Measurements from ENCODE around the gene CEP97.
A peak's percentile ranks its signal among the peaks of the same experiment; 100 is the strongest.
"Not testable (repeated sequence)": the region's sequence is repeated elsewhere in the genome, so short reads cannot be mapped to it uniquely, and the experiment has no call there.

CEP97 gene

DNA sequence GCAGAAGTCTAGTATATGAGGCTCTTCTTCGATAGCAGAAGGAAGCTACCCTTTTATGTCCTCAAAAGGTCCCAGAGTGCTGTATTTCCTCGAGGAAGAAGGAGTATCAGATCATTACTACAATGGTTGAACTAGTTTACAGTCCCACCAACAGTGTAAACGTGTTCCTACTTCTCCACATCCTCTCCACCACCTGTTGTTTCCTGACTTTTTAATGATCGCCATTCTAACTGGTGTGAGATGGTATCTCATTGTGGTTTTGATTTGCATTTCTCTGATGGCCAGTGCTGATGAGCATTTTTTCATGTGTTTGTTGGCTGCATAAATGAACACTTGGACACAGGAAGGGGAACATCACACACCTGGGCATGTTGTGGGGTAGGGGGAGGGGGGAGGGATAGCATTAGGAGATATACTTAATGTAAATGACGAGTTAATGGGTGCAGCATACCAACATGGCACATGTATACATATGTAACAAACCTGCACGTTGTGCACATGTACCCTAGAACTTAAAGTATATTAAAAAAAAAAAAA, 53.4 kb downstream of the CEP97 start:
- not testable (repeated sequence) for DNase-seq

DNA sequence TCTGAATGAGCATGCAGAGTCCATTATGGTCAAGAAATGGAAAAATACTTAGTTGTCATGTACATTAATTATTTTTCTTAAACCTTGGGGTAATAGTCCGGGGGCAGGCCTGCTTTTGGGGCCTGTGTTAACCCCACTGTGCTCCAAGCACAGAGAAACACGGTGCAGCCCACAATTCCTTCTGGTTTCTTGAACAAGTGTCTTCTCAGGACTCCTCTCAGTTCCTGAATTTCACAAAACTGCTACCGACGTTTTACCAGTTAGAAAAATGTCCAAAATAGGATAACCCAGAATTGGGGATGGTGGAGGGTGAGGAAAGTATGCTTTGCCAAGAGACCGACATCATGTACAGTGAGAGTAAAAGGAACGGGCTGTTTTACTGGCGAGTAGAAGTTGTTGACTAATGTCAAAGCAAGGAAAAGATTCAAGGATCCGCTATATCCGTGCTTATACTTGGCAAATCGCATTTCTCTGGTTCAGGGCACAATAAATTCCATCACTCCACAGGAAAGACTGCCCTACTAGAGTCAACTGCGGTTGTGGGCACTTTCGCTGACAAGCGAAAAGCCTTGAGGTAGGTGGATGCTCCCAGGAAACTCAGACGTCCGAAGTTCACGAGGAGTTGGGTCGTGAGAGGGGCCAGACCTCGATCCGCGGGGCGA, 54.1 kb downstream of the CEP97 start:
- no peak for DNase-seq

DNA sequence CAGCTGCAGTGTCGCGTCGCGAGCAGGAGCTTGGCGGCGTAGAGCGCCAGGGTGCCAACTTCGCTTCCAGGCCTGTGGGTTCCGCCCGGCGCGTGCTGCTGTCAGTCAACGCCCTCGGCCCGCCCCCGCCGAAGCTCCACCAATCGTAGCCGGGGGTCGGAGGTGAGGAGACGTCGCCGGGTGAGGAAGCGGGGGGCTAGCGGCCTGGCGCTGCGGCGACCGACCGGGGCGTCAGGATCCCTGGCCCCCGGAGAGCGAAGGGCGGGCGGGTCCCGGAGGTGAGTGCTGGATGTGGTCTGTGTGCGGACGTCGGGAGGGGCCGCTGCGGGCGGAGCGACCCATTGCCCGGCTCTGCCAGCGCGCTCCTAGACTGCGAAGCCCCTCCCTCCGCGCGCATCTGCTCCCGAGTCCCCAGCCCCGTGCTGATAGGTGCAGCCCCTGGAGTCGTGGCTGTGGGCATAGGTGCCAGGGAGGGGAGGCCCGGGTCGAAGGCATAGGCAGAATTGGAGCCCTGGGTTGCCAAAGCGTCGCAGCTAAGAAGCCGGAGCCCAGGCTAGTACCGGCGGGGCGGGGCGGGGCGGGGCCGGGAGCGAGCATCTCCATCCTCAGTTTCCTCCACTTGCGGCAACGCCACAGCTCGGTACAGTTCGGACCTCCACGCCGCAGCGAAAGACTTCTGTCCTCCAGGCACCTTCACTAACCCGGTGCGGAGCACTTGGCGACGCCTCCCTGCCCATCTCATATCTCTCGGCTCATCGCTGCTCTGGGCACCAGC, 54.8 kb downstream of the CEP97 start, which contains the start of gene NXPE3:
TSS of gene NXPE3 (plus strand) at position 165 of the 775 bp plus-strand sequence. CDS start 6,386 bp downstream, outside the sequence.
- DNase-seq: peak; percentile 63 to 98 (median 91)

DNA sequence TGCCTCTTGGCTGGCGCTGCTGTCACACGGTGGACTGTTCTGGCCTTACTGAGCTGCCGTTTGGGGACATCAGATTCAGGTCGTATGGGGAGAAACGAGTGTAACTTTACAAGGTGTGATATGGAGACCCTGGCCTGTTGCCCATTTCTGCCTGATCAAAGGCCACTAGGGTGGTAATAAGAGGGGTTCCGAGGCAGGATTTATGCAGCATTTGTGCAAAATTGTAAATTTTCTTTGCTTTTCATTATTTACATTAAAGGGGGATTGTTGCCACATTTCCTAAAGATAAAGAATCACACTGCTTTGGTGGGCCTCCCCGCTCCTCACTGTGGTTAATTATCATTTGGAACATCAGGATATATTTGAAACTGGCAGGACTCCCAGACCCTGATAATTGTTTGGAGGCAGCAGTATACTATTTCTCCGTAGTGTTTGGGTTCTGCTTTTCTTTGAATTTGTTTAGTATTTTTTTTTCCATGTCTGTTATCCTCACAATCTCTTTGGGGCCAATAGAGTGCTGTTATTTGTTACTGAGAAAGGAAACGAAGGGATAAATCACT, 55.5 kb downstream of the CEP97 start:
- no peak for DNase-seq

DNA sequence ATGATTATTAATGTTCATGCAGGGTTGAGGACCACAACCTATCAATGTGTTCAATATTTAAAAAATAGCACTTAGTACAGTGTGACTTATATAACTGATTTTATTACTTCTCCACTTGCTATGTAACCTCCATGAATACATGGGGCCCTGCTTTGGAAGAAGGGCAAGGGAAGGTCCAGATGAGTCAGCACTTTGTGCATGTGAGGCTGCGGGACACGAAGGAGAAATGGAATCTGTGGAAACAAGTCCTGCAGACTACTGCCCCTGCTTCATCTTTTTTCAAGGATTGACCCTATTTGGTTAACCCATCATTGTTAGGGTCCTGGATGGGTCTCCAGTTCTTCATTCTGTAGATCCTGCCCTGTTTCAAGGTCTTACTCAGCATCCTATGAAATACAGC, 56.2 kb downstream of the CEP97 start:
- DNase-seq: peak in 20 of 58 donors; percentile 2 to 53 (median 16)

DNA sequence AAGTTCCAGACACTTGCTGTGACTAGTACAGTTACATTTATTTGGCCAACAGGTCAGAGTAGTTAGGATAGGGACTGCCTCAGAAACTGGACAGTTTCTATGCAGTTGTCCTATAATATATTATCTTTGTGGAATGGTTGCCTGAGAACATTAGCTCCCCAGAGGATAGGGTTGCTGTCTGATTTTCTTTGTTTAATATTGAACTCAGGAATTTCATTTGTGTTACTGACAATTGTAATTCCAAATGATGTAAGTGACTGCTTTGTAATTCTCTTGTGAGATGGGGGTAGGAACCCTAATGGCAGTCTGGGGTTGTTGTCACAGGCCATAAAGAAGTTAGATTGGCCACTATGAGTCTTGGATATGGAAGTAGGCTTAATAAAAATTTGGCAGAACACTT, 56.8 kb downstream of the CEP97 start:
- no peak for DNase-seq

DNA sequence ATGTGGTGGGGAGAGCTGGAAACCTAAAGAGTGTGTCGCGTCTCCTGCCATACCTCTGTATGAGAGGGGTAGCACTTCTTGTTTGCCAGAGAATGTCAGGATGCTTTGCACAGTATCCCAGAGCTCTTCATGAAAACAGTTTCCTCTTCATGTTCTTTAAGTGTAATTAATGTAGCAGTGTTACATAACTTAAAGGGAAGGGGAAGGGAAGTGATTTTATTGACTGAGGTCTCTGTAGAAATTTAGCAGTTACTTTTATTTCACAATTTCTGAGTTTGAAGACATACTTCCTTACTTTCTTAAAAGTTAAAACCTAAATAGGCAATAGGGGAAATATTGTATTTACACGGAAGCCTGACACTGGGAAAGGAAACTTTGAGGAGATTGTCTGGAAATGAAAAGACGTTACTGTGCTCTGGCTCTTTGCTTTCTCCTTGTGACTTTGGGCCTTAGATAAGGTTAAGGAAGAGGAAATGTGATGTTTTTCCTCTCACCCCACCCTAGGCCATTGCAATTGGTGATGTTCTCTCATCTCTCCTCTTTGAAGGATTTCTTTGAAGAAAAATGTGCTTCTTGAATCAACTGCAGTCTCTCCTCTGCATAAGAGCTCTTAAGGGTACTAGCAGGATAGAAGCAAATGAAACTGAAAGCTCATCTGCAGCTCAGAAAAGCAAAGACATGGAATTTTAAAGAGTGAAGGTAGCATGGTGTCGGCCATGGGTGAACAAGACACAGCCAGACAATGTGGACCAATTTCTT, 60.6 kb downstream of the CEP97 start:
- no peak for DNase-seq

DNA sequence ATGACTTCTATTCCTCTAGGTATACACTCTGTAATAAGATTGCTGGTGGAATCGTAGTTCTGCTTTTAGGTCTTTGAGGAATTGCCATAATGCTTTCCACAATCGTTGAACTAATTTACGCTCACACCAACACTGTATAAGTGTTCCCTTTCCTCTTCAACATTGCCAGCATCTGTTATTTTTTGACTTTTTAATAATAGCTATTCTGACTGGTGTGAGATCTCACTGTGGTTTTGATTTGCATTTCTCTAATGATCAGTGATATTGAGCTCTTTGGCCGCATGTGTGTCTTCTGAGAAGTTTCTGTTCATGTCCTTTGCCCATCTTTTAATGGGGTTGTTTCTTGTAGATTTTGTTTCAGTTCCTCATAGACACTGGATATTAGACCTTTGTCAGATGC, 67.4 kb downstream of the CEP97 start:
- DNase-seq: no peak

DNA sequence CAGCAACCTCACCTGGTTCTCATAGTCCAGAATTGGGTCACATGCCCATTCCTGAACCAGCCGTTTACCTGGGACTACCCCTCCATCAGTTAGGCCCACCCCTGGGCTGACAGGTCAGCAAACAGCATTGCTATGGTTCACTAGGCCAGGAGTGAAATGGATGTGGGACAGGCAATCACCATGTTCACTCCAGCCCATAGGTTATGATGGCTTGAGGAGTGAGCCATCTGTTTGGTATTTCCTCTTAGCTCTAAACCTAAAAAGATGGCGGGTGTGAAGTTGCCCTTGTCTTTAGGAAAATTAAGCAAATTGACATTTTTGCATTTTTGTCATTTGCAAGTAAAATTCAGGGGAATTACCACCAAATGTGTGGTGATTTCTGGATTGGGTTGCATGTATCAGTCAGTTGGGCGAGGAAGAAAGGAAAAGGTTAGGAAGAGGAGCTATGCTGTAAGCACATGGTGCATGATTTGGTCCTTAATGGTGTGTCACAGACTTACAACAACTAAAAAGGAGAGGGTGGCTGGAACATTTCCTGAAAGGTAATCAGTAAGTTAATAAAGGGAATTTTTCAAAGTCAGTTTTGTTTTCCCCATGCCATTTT, 71.8 kb downstream of the CEP97 start:
- no peak for DNase-seq

DNA sequence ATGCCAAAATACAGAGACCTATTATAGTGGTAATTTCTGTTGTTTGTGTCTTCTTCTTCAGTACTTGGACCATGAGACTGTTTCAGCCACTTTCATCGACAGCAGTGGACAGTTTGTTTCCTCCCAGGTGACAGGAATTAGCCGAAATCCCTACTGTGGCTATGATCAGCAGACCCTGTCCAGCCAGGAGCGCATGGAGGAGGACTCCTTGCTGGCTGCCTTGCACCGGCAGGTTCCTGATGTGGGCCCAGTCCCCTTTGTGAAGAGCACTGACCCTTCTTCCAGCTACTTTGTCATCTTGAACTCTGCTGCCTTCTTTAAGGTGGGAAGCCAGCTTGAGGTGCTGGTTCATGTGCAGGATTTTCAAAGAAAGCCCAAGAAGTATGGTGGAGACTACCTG, 76.8 kb downstream of the CEP97 start:
- DNase-seq: no peak

DNA sequence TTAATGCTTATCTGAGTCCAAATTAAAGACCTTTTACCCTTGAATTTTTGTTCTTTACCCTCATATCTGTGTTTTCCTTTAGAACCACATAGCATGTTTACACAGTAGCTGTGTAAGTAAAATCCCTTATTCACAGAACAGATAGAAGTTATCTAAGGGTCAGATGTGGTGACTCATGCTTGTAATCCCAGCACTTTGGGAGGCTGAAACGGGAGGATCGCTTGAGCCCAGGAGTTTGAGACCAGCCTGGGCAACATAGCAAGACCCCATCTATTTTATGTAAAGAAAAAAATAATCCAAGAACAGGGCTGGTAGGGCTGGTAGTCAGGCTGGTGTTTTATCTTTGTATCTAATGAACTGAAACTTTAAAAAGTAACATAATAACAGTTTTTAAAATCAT, 77.8 kb downstream of the CEP97 start:
- DNase-seq: no peak

DNA sequence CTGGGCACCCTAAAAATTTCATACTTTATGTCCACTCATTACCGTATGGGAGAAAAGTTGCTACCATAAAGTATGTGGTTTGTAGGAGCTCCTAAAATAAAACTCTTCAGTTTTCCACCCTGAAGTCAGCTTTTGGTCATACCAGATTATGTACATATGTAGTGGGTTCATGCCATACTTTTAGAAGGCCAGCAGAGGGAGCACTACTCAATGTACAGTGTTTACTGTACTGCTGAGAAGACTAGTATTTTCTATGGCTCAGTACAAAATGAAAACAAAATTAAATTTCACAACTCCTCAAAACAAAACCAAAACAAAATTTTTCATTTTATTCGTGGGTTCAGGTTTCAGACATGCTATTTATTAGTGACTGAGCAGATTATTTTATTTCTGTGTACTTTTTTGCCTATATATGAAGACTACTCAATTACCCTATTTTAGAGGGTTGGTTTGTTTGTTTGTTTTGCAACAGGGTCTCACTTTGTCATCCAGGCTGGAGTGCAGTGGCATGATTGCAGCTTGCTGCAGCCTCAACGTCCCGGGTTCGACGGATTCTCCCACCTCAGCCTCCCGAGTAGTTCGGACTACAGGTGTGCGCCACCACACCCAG, 78.9 kb downstream of the CEP97 start:
- peak in 20 of 58 donors; percentile 4 to 67 (median 27) for DNase-seq

DNA sequence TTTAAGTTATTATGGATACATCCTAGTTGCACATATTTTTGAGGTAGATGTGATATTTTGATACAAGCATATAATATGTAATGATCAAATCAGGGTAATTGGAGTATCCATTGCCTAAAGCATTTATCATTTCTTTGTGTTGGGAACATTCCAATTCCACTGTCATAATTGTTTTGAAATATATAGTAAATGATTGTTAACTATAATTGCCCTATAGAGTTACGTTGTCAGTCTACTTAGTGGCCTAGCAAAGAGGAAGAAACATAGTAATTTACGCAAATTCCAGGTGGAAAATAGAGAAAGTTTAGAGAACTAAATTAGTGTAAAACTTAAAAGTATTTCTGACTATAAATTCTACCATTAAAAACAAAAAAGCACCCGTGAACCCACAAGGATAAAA, 79.5 kb downstream of the CEP97 start:
- no peak for DNase-seq

DNA sequence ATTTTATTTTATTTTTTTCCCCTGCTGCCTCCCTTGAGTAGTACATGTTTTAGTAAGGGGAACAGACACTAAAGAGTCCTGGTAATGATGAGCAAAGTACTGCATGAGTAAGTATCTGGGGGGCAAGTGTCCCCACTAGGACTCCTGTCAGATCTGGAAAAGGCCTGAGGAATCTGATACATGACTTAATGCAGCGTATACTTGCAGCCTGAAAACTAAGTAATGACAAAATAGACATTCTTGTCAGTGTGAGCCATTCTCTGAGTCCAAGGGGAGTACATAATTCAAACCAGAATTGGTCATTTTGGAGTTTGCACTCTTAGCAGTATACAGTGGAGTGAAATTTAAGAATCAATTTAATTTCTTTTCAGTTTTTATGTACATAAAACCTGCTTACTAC, 82.1 kb downstream of the CEP97 start:
- DNase-seq: no peak

DNA sequence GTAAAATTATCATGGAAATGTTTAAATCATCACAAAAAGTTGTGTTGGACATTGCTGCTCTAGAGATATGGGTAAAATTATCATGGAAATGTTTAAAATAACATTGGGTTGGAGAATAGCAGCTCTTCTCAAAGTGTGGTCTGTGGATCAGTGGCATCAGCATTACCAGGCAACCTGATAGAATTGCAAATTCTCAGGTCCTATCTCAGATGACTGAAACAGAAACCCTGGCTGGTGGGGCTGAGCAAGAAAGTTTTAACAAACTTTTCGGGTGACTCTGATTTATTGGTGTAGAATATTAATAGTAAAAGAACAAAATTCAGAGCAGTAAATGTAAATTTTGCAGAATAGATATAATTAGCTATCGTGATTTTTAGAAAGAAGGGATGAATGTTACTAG, 83.5 kb downstream of the CEP97 start:
- no peak for DNase-seq

DNA sequence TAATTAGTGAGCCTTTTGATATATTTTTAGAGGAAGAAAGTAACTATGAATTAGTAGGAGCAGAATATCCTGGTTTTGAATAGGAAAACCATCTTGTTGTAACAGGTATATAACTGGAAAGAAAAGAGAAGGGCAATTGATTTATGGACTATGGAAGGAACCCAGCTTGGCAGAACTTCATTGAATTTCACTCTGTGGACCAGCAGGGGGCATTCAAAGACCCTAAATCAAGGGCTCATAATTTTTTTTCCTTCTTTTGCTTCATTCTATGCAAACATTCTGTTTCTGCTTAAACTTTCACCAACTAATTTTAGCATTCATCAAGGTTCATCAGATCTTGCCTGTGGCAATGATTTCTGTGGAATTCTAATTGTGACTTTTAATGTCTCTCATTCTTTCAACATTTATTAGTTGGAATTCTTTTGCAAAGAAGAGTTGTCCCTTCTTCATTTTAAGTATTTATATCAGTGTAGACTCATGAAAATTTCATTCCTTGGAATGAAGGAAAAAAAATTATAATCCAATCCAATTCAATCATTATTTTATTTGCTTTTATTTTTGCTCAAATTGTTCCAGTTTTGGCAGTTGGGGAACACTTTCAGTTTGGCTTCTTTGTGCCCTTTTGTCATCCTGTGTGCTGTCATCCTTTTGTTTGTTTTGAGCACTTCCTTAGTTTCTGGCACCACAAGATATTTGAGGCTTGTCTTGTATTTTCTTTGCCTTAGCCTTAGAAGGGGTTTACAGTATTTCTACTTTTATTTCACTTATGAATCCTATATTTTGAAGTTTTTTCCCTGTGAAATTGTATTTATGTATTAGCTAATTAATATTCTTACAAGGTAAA, 85.0 kb downstream of the CEP97 start:
- DNase-seq: peak in 1 of 58 donors; percentile 2

DNA sequence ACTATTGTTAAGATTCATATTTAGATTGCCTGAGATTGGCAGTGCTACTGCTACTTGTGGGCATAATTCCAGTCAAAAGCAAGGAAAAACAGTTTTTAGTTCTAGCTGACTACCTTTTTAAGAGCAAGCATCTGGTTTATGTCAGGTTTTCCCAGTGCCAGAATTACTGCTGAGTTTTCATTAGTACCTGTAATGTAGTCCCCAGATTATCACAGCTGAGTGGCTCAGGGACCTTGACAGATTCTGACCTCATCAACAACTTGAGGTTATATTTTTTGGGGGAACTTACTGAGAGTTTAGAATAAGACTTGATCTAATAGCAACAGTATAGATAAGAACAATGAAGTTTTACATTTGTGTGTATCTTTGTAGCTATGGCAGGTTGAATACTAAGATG, 85.6 kb downstream of the CEP97 start:
- no peak for DNase-seq

DNA sequence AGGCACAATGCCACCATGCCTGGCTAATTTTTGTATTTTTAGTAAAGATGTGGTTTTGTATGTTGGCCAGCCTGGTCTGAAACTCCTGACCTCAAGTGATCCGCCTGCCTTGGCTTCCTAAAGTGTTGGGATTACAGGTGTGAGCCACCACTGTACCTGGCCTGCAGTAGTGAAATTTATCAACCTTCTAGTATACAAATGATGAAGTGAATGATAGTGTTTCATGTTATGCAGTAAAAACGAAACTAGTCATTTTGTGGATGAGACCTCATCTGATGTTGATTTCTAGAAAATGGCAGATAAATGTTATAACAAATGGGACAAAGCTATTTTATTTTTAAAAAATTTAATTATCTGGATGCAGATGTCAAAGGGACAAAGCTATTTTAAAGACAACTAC, 87.5 kb downstream of the CEP97 start:
- no peak for DNase-seq

DNA sequence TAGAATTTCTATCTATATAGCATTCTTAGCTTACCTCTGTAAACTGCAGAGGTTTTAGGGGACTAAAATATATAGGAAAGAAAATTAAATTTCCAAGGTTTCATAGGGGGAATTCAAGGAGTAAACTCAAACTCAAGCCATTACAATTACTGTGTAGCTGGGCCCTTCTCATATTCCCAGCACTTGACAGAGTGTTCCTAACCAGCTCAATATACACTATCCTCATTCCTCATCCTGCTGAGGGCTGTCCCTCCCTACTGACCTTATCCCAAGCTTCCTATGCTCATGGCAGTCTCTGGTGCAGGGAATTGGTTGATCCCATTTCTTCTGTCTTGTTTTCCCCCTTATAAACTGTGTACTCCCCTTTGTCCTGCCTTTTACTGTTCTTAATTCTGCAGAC, 88.5 kb downstream of the CEP97 start:
- no peak for DNase-seq
